Type B pancreatic cell (in vitro differentiated cells): Measurements from ENCODE around the gene SYT17. TPM values are rescaled to one million over a fixed set of nuclear protein-coding genes. Genes with fewer than 3 reads are reported as not detected.

Experiments used
- DNase-seq: peaks from one replicate; pipeline ENCODE4 v3.0.0; 2021; ENCODE audit warnings: mixed read lengths; ENCODE audit not compliant: unreplicated experiment; ENCODE audit errors: extremely low spot score
- H3K27ac Mint-ChIP-seq: 2 replicates; pipeline ENCODE4 v1.8.0; 2021; ENCODE audit warnings: mild to moderate bottlenecking, mixed read lengths
- H3K27me3 Mint-ChIP-seq: 2 replicates; pipeline ENCODE4 v1.8.0; 2021; ENCODE audit warnings: mixed read lengths
- H3K36me3 Mint-ChIP-seq: 2 replicates; pipeline ENCODE4 v1.8.0; 2021; ENCODE audit warnings: mixed read lengths
- H3K4me1 Mint-ChIP-seq: one replicate; pipeline ENCODE4 v1.8.0; 2021; ENCODE audit warnings: mixed read lengths; ENCODE audit not compliant: unreplicated experiment
- H3K4me3 Mint-ChIP-seq: 2 replicates; pipeline ENCODE4 v1.8.0; 2021; ENCODE audit warnings: mild to moderate bottlenecking, mixed read lengths
- H3K9me3 Mint-ChIP-seq: 2 replicates; pipeline ENCODE4 v1.8.0; 2021; ENCODE audit warnings: mixed read lengths
- CTCF ChIP-seq: fragments of 200-600 bp; sonication (generic); conservative IDR thresholded peaks from 2 replicates; pipeline ENCODE4 v1.5.0; 2021; ENCODE audit warnings: antibody characterized with exemption, mild to moderate bottlenecking
- long read RNA-seq: library from polyadenylated mRNA; unstranded; transcript quantifications from one replicate; pipeline ENCODE4 v2.0.0, GENCODE V29; 2020
- total RNA-seq: library from RNA; stranded (reverse); gene quantifications from 2 replicates; pipeline ENCODE4 v1.2.1, GENCODE V29; 2021; ENCODE audit warnings: low replicate concordance

SYT17 gene
- 10.7 and 24.8 TPM in 2 replicates for total RNA-seq
- long read RNA-seq, partial matches to known transcripts: 5 of 16 reads
- long read RNA-seq, other reads (novel, unspliced or antisense): 11 of 16 reads

GRCh38 chr16:19167710-19168370, at the start of gene SYT17:
Gene SYT17 (plus strand): TSS chr16:19168240. CDS start chr16:19168647, 407 bp downstream.
- H3K36me3 Mint-ChIP-seq: no peaks in the 10 kb centered on the region
- peak within 1 kb of the TSS; percentile 85 for H3K4me3 Mint-ChIP-seq
- peaks cover 44% of the 10 kb centered on the region for H3K27me3 Mint-ChIP-seq
- peaks cover 5% of the 10 kb centered on the region for H3K9me3 Mint-ChIP-seq
- H3K27ac Mint-ChIP-seq: no peak within 1 kb of the TSS
- peaks cover 5% of the 10 kb centered on the region for H3K4me1 Mint-ChIP-seq
- DNase-seq: peak; percentile 79
- peak; percentile 88 for TF ChIP-seq CTCF

- Mint-ChIP-seq H3K4me3 (peak overlapping the region; percentile 73), H3K4me1 (peaks cover 23% of the 10 kb centered on the region), H3K27ac (peak overlapping the region; percentile 59), H3K9me3 (no peaks in the 10 kb centered on the region), H3K36me3 (peaks cover 9% of the 10 kb centered on the region), H3K27me3 (no peaks in the 10 kb centered on the region)
- TF ChIP-seq CTCF: no peak
- no peak for DNase-seq
These were observed 49.1 kb upstream of the SYT17 start for GRCh38 chr16:19118938-19119431.

GRCh38 chr16:19119564-19119963, 48.5 kb upstream of the SYT17 start:
- H3K9me3 Mint-ChIP-seq: no peaks in the 10 kb centered on the region
- H3K4me3 Mint-ChIP-seq: no peak overlapping the region
- no peak overlapping the region for H3K27ac Mint-ChIP-seq
- no peak for DNase-seq
- H3K27me3 Mint-ChIP-seq: no peaks in the 10 kb centered on the region
- H3K4me1 Mint-ChIP-seq: peaks cover 23% of the 10 kb centered on the region
- no peak for TF ChIP-seq CTCF
- H3K36me3 Mint-ChIP-seq: peaks cover 9% of the 10 kb centered on the region

- Mint-ChIP-seq H3K27ac (no peak overlapping the region), H3K36me3 (peaks cover 4% of the 10 kb centered on the region), H3K9me3 (no peaks in the 10 kb centered on the region), H3K27me3 (no peaks in the 10 kb centered on the region), H3K4me3 (no peak overlapping the region), H3K4me1 (peaks cover 11% of the 10 kb centered on the region)
- no peak for TF ChIP-seq CTCF
- DNase-seq: no peak
These were observed 44.4 kb upstream of the SYT17 start for GRCh38 chr16:19123535-19124178.

DNA sequence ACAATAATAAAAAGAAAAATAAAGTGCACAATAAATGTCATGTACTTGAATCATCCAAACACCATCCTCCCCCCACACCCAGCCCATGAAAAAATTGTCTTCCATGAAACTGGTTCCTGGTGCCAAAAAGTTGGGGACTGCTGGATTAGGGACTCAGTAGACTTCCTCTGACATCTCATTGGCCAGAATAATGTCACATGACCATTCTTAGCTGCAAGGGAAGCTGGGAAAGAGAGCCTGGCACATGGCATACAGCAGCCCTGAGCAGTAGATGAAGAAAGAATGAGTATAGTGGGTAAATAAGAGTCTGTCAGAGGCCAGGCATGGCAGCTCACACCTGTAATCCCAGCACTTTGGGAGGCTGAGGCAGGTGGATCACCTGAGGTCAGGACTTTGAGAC, 41.7 kb upstream of the SYT17 start:
- DNase-seq: no peak
- Mint-ChIP-seq H3K4me1 (peaks cover 23% of the 10 kb centered on the region), H3K27ac (no peak overlapping the region), H3K27me3 (no peaks in the 10 kb centered on the region), H3K4me3 (no peak overlapping the region), H3K9me3 (no peaks in the 10 kb centered on the region), H3K36me3 (no peaks in the 10 kb centered on the region)
- TF ChIP-seq CTCF: no peak
